ENCODE data around the gene NUMB. TPM values are rescaled to one million over a fixed set of nuclear protein-coding genes. Genes with fewer than 3 reads are reported as not detected.

The NUMB gene
- total RNA-seq, 2 experiments from 2014 or later: 35.7 to 54.9 TPM

DNA sequence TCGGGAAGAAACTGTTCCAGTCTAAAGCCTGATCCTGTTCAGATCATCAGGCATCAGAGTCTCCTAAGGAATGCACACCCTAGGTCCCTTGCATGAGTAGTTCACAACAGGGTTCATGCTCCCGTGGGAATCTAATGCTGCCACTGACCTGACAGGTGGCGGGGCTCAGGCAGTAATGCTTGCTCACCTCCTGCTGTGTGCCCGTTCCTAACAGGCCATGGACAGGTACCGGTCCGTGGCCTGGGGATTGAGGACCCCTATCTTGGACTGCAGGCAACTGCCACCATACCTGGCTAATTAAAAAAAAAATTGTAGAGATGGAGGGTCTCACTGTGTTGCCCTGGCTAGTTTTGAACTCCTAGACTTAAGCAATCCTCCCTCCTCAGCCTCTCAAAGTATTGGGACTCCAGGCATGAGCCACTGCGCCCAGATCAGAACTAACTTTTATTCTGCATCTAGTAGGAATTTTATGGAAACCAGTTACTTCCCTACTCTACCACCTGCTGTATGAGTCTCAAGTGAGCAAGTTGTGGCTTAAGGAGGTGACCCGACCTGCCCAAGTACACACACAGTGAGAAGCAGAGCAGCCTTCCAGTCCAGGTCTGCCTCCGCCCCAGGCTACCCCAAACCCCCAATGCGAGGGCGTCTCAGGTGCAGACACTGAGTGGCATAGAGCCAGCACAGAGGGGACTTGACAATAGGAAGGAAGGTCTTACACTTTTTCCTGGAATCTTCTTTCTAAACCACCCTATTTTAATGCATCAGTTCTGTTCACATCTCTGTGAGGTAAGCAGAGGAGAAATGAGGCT, 223.6 kb downstream of the NUMB start:
- ChIA-PET POLR2A (interaction anchor here (0.6 kb wide), 1 partner anchor 57 kb away, joined by 4 read pairs; no protein-coding TSS in a partner anchor), CTCF (interaction anchor here (0.6 to 0.7 kb wide), 2 partner anchors 85 to 238 kb away, joined by 3 to 5 read pairs; no protein-coding TSS in a partner anchor)
- no peaks in the 10 kb centered on the region for H3K9me3 Mint-ChIP-seq (ENCODE audit: low read depth)
- intact Hi-C loops (cut with DNase I, micrococcal nuclease): loop anchor here in 1 of 2 experiments (5.0 kb wide), 1 partner anchor 238 kb away; no protein-coding TSS in a partner anchor
- ATAC-seq: no peak
- H3K36me3 Mint-ChIP-seq (ENCODE audit: low read depth): no peaks in the 10 kb centered on the region
- H3K4me1 Mint-ChIP-seq: peaks cover 11% of the 10 kb centered on the region
- H3K27me3 Mint-ChIP-seq: peaks cover 49% of the 10 kb centered on the region
- no peak for DNase-seq
- no peak overlapping the region for H3K27ac Mint-ChIP-seq
- no peak overlapping the region for H3K4me3 Mint-ChIP-seq

DNA sequence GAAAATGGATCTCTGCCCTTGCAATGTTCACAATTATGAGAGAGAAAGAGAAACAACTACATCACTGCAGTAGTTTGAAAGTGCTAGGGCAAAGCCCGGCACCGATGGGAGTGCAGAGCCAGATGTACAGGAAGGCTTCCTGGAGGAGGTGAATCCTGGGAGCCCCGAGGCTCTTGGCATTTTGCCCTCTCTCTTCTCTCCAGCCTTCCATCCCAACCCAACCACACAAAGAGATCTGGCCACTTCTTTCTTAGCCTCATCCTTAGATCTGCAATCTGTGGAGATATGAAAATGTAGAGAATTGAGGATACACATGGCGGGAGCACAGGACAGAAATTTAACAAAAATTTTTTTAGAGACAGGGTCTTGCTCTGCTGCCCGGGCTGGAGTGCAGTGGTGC, 224.3 kb downstream of the NUMB start:
- H3K36me3 Mint-ChIP-seq (ENCODE audit: low read depth): no peaks in the 10 kb centered on the region
- ChIA-PET CTCF (no interaction called here), POLR2A (no interaction called here)
- intact Hi-C loops (cut with DNase I, micrococcal nuclease): no loop called here
- DNase-seq (no peak), ATAC-seq (no peak)
- peaks cover 45% of the 10 kb centered on the region for H3K27me3 Mint-ChIP-seq
- H3K4me3 Mint-ChIP-seq: no peak overlapping the region
- peaks cover 11% of the 10 kb centered on the region for H3K4me1 Mint-ChIP-seq
- no peak overlapping the region for H3K27ac Mint-ChIP-seq
- no peaks in the 10 kb centered on the region for H3K9me3 Mint-ChIP-seq (ENCODE audit: low read depth)

DNA sequence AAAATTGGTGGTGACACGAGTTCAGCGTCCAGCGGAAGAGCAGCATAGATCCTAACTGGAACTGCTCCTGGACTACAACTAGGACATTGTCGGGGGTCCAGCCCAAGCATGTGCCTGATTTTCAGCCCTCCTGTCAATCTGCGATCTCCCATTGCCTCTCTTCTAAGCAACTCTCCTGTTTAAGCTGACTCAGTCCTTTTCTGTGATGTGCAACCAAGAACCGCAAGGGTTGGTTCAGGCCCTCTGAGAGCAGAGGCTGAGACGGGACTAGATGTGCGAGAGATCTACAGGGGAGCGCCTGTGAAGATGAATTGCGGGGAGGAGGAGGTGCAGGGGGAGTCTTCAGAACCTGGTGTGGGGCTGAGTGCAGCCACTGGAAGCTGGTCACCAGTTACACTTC, 224.8 kb downstream of the NUMB start:
- intact Hi-C loops (cut with DNase I, micrococcal nuclease): no loop called here
- DNase-seq: no peak
- Mint-ChIP-seq H3K4me1 (peaks cover 10% of the 10 kb centered on the region), H3K4me3 (no peak overlapping the region), H3K27me3 (peaks cover 41% of the 10 kb centered on the region), H3K27ac (no peak overlapping the region), H3K9me3 (ENCODE audit: low read depth) (no peaks in the 10 kb centered on the region), H3K36me3 (ENCODE audit: low read depth) (no peaks in the 10 kb centered on the region)
- CTCF ChIA-PET: no interaction called here
- POLR2A ChIA-PET: no interaction called here
- ATAC-seq: no peak

DNA sequence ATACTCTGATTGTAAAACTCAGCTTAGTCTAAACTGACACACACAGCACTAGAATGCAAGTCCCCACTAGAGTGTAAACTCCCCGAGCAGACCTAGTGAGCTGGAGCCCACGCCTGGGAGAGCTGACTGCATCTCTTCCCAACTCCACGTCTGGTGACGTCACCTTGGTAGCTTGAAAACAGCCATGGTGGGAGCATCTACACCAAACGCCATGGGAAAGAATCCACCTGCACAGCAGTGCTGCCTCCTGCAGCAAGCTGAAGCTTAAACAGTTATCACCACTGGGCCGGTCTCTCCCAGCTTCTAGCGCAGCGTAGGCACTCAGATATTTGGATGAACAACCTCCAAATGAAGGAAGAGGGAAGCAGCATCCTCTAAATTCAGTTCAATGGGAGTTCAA, 225.4 kb downstream of the NUMB start:
- POLR2A ChIA-PET: no interaction called here
- intact Hi-C loops (cut with DNase I, micrococcal nuclease): no loop called here
- ATAC-seq (no peak), DNase-seq (no peak)
- no peak overlapping the region for H3K4me3 Mint-ChIP-seq
- CTCF ChIA-PET: interaction anchor here (0.6 to 1.4 kb wide), 3 partner anchors 10 to 239 kb away, joined by 4 to 6 read pairs (median 5); no protein-coding TSS in a partner anchor
- peaks cover 37% of the 10 kb centered on the region for H3K27me3 Mint-ChIP-seq
- H3K36me3 Mint-ChIP-seq (ENCODE audit: low read depth): no peaks in the 10 kb centered on the region
- no peak overlapping the region for H3K27ac Mint-ChIP-seq
- no peaks in the 10 kb centered on the region for H3K9me3 Mint-ChIP-seq (ENCODE audit: low read depth)
- peaks cover 6% of the 10 kb centered on the region for H3K4me1 Mint-ChIP-seq

DNA sequence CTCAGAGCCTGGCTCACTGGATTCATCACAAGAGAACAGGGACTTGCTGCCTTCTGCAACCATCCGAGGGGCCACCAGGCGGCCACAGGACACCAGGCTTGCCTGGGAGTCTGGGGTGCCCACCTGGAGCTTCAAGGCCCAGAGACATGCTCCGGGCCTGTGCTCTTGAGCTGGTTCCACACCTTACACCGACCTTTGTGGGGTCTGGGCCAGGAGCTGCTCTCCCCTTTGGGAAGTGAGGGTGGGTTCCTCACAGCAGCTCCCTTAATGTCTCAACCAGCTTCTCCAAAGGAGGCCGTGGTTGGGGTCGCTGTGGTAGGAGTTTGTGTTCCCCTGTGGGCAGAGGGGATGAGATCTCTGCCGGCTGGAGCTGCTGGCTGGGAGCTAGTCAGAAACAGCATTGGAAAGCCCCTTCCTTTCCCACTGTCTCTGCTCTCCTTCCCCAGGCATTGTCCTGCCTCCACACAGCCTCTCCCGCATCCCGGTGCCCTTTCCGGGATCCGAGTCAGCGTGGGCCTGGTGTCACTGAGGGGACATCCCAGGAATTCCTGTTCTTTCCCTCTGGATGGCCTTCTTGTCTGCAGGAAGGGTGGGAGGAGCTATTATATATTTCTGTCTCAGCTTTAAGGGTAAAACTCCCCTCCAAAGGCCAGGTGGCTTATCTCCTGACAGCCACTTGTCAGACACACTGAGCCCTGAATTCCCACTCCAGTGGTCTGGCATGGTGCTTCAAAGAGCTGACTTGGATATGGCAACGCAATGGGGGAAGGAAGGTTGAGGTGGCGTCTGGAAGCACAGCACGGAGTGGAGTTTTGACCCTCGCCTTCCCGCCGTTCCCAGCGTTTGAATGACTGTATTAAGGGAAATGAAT, 226.1 kb downstream of the NUMB start:
- H3K36me3 Mint-ChIP-seq (ENCODE audit: low read depth): no peaks in the 10 kb centered on the region
- H3K4me3 Mint-ChIP-seq: no peak overlapping the region
- no peaks in the 10 kb centered on the region for H3K9me3 Mint-ChIP-seq (ENCODE audit: low read depth)
- H3K4me1 Mint-ChIP-seq: peaks cover 6% of the 10 kb centered on the region
- DNase-seq: peak; percentile 32
- H3K27me3 Mint-ChIP-seq: peaks cover 36% of the 10 kb centered on the region
- CTCF ChIA-PET: interaction anchor here (0.6 to 1.8 kb wide), 9 partner anchors 9 to 242 kb away, joined by 3 to 6 read pairs (median 4); no protein-coding TSS in a partner anchor
- ATAC-seq: no peak
- intact Hi-C loops (cut with DNase I, micrococcal nuclease): no loop called here
- H3K27ac Mint-ChIP-seq: no peak overlapping the region
- POLR2A ChIA-PET: no interaction called here

DNA sequence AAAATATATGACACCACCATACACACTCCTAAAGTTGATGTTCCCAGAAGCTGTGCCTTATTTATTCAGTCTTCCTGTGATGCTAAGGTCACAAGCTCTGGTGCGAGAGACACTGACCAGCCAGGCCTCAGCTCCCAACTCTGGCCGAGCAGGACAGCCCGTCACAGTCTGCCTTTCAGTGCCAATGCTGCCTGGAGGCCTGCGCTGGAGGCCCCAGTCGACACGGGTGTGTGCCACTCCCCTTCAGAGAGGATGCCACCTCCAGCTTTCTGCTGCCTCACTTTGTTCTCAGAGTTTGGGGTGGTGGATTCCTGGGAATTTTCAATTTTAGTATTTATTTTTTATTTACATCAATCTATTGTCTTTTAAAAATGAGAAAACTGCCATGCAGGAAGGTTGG, 228.3 kb downstream of the NUMB start:
- intact Hi-C loops (cut with DNase I, micrococcal nuclease): no loop called here
- H3K4me1 Mint-ChIP-seq: no peaks in the 10 kb centered on the region
- H3K27ac Mint-ChIP-seq: no peak overlapping the region
- ATAC-seq (no peak), DNase-seq (no peak)
- ChIA-PET POLR2A (no interaction called here), CTCF (interaction anchor here (0.8 to 1.2 kb wide), 2 partner anchors 13 to 20 kb away, joined by 3 read pairs; no protein-coding TSS in a partner anchor)
- H3K9me3 Mint-ChIP-seq (ENCODE audit: low read depth): no peaks in the 10 kb centered on the region
- H3K4me3 Mint-ChIP-seq: no peak overlapping the region
- peaks cover 2% of the 10 kb centered on the region for H3K36me3 Mint-ChIP-seq (ENCODE audit: low read depth)
- peaks cover 17% of the 10 kb centered on the region for H3K27me3 Mint-ChIP-seq

DNA sequence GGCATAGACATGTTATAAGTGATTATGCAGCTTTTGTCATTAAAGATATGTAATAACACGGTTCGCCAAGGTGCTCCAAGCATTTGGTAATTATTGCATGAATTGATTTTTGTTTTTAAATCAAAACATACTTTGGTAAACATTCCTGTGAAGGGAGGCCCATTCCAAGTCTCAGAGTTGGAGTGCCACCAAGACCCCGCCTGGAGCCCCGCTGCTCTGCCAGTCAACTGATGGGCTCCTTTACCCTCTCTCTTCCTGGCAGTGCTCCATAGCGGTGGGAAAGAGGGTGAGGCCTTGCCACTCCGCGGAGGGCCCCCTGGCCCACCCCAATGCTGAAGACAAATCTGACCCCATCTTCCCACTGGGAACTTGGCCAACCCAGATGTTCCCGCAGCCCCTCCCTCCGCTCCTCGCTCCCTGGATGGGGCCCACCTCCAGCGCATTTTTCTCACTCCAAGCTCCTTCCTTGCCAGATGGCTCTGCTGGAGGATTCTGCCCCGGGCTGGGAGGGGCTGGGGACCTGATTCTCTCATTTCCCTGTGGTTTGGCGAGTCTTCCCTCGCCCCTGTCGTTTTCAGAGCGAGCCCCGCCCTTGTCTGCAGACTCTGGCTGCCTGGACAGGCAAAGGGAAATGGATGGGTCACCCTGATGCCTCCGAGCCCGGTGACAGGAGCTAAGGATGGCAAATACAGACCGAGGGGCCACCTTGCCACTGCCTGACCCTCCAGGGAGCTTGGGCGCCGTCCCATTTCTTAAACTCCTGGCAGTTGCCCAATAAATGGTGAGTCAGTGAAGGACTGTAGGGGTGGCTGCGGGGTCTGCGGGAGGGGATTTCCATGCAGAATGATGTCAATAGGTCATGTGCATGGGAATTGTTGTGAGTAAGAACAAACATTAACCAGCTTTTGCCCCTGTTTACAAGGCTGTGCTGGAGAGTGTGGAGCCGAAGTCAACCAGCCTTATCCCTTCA, 230.2 kb downstream of the NUMB start:
- H3K4me1 Mint-ChIP-seq: peaks cover 3% of the 10 kb centered on the region
- peaks cover 8% of the 10 kb centered on the region for H3K36me3 Mint-ChIP-seq (ENCODE audit: low read depth)
- no peaks in the 10 kb centered on the region for H3K9me3 Mint-ChIP-seq (ENCODE audit: low read depth)
- no peak for DNase-seq
- CTCF ChIA-PET: no interaction called here
- intact Hi-C loops (cut with DNase I, micrococcal nuclease): no loop called here
- H3K27ac Mint-ChIP-seq: no peak overlapping the region
- no peak overlapping the region for H3K4me3 Mint-ChIP-seq
- POLR2A ChIA-PET: no interaction called here
- H3K27me3 Mint-ChIP-seq: no peaks in the 10 kb centered on the region
- no peak for ATAC-seq

DNA sequence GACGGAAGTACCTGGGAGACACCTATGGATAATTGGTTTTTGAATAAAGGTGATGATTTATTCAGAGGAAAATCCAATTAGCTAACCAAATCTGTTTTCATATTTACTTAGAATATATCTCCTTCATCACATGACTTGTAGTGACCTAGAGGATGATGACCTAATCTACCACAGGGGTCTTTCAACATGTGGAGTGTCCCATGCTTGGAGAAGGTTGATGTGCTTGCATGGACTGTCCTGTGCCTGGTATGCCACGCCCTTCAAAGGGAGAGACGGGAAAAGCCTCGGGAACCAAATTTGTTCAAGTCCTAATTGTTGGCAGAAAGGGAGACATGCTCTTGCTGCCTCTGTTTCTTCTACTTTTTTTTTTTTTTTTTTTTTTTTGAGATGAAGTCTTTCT, 232.8 kb downstream of the NUMB start:
- H3K4me3 Mint-ChIP-seq: no peak overlapping the region
- DNase-seq (no peak), ATAC-seq (no peak)
- ChIA-PET POLR2A (no interaction called here), CTCF (interaction anchor here (0.6 kb wide), 1 partner anchor 21 kb away, joined by 3 read pairs; no protein-coding TSS in a partner anchor)
- peaks cover 21% of the 10 kb centered on the region for H3K4me1 Mint-ChIP-seq
- no peaks in the 10 kb centered on the region for H3K9me3 Mint-ChIP-seq (ENCODE audit: low read depth)
- peaks cover 21% of the 10 kb centered on the region for H3K36me3 Mint-ChIP-seq (ENCODE audit: low read depth)
- H3K27ac Mint-ChIP-seq: no peak overlapping the region
- intact Hi-C loops (cut with DNase I, micrococcal nuclease): no loop called here
- no peaks in the 10 kb centered on the region for H3K27me3 Mint-ChIP-seq

Other genes with a start within 250 kb of the NUMB start
- gene PAPLN, start 221.0 kb downstream of the NUMB start, total RNA-seq: under 1 TPM; 0.21 to 0.30 TPM
- gene RIOX1, start 32.4 kb upstream of the NUMB start, total RNA-seq: 10 to 100 TPM; 12.8 to 12.9 TPM
- under 1 TPM; 0.78 to 0.91 TPM for gene ACOT1, start 78.6 kb upstream of the NUMB start, total RNA-seq
- under 1 TPM in 1 of 2 experiments, not detected in 1; 0.05 TPM for gene HEATR4, start 100.4 kb upstream of the NUMB start, total RNA-seq
- 1 to 10 TPM; 2.8 to 5.0 TPM for gene ACOT2, start 110.7 kb upstream of the NUMB start, total RNA-seq
- 1 to 10 TPM; 3.0 to 3.1 TPM for gene ACOT4, start 133.3 kb upstream of the NUMB start, total RNA-seq
- under 1 TPM in 1 of 2 experiments, not detected in 1; 0.18 TPM for gene ACOT6, start 154.0 kb upstream of the NUMB start, total RNA-seq
- gene DNAL1, start 186.4 kb upstream of the NUMB start, total RNA-seq: 1 to 10 TPM; 3.7 to 6.8 TPM